Measurements from ENCODE around the gene CDH12. TPM values are rescaled to one million over a fixed set of nuclear protein-coding genes. Genes with fewer than 3 reads are reported as not detected.

CDH12 gene
- total and polyA plus RNA-seq, 4 donors, result 0.02 to 0.33 (median 0.17) TPM; not detected in 1

DNA sequence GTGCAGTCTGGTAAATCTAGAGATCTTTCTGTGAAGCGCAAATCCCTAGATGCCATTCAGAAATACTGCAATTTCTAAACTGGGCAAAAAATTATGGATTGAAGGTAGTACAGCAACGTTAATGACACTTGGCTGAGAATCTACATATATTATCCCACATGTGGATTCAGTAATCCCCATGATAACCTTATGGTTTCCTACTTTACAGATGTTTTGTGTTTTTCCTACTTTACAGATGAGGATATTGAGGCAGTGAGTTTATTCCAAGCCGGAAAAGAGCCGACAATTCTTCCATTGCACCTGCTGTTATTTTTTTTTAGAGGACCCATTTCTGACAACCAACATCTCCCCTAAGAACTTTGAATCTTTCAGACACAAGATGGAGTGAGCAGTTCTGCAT is 796.5 kb downstream of the CDH12 start:
- H3K9ac ChIP-seq (ENCODE audit: low read depth in 1 of 2, low read length in 2 of 2), result no peak overlapping the region
- WGBS, result 80% methylated on average over 4 of the region's 4 CpGs

DNA sequence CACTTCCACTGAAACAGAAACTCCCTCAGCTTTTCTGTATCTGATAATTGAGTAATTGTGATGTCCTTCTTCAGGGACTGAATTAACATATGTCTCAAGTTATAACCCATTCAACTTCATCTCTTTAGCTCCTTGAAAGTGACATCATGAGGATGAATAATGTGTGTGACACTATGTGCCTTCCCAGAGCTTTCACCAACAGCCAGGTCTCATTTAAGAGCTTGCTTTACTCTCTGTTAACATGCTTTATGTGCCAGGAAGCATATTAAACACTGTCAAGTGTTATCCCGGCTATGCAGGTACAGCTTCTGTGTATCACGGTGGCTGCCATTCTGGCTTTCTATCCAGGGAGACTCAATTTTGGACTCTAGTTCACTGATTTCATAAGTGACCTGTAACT is 799.9 kb downstream of the CDH12 start:
- H3K4me1 ChIP-seq (ENCODE audit: control insufficient read depth in 4 of 4, insufficient read depth in 4 of 4, low read length in 3 of 4), result no peaks in the 10 kb centered on the region
- 79% methylated on average over 2 of the region's 2 CpGs for WGBS
- no peak for DNase-seq (ENCODE audit: low spot score)
- H3K9ac ChIP-seq (ENCODE audit: low read depth in 1 of 2, low read length in 2 of 2), result no peak overlapping the region
- no peak overlapping the region for H3K4me3 ChIP-seq (ENCODE audit: low read depth in 1 of 3, low read length in 3 of 3)
- peaks cover 0 to 4% (median 0%) of the 10 kb centered on the region in 4 donors for H3K27me3 ChIP-seq (ENCODE audit: control insufficient read depth in 4 of 4, insufficient read depth in 4 of 4, low read length in 3 of 4)
- TF ChIP-seq, protein P1, sequence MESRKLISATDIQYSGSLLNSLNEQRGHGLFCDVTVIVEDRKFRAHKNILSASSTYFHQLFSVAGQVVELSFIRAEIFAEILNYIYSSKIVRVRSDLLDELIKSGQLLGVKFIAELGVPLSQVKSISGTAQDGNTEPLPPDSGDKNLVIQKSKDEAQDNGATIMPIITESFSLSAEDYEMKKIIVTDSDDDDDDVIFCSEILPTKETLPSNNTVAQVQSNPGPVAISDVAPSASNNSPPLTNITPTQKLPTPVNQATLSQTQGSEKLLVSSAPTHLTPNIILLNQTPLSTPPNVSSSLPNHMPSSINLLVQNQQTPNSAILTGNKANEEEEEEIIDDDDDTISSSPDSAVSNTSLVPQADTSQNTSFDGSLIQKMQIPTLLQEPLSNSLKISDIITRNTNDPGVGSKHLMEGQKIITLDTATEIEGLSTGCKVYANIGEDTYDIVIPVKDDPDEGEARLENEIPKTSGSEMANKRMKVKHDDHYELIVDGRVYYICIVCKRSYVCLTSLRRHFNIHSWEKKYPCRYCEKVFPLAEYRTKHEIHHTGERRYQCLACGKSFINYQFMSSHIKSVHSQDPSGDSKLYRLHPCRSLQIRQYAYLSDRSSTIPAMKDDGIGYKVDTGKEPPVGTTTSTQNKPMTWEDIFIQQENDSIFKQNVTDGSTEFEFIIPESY (IDR thresholded peaks at IDR 0.05), result no peak
- no peak for TF ChIP-seq HNF4A (conservative IDR thresholded peaks at IDR 0.05)
- TF ChIP-seq TAF1 (conservative IDR thresholded peaks at IDR 0.05), result no peak
- TF ChIP-seq JUND (IDR thresholded peaks at IDR 0.05), result no peak
- TF ChIP-seq NR2F2 (IDR thresholded peaks at IDR 0.05), result no peak
- no peak for TF ChIP-seq FOXA1 (IDR thresholded peaks at IDR 0.05)
- no peak for TF ChIP-seq RXRA (IDR thresholded peaks at IDR 0.05)
- TF ChIP-seq EGR1 (IDR thresholded peaks at IDR 0.05; ENCODE audit: low read depth in 2 of 2), result no peak
- TF ChIP-seq, protein P2, sequence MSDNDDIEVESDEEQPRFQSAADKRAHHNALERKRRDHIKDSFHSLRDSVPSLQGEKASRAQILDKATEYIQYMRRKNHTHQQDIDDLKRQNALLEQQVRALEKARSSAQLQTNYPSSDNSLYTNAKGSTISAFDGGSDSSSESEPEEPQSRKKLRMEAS (IDR thresholded peaks at IDR 0.05), result no peak
- H3K9me3 ChIP-seq (ENCODE audit: control insufficient read depth in 4 of 4, low read length in 3 of 4), result no peaks in the 10 kb centered on the region
- no peak overlapping the region for H3K27ac ChIP-seq (ENCODE audit: low read depth in 1 of 2, low read length in 2 of 2)
- no peaks in the 10 kb centered on the region for H3K36me3 ChIP-seq (ENCODE audit: control insufficient read depth in 4 of 4, insufficient read depth in 3 of 4, low read depth in 1 of 4, low read length in 3 of 4)

More for the DNA sequence above, 796.5 kb downstream of the CDH12 start:
- no peak for DNase-seq (ENCODE audit: low spot score)
- Histone ChIP-seq H3K36me3 (ENCODE audit: control insufficient read depth in 4 of 4, insufficient read depth in 3 of 4, low read depth in 1 of 4, low read length in 3 of 4) (no peaks in the 10 kb centered on the region), H3K27me3 (ENCODE audit: control insufficient read depth in 4 of 4, insufficient read depth in 4 of 4, low read length in 3 of 4) (peaks cover 0 to 4% (median 0%) of the 10 kb centered on the region in 4 donors), H3K27ac (ENCODE audit: low read depth in 1 of 2, low read length in 2 of 2) (no peak overlapping the region), H3K4me1 (ENCODE audit: control insufficient read depth in 4 of 4, insufficient read depth in 4 of 4, low read length in 3 of 4) (no peaks in the 10 kb centered on the region), H3K4me3 (ENCODE audit: low read depth in 1 of 3, low read length in 3 of 3) (no peak overlapping the region), H3K9me3 (ENCODE audit: control insufficient read depth in 4 of 4, low read length in 3 of 4) (no peaks in the 10 kb centered on the region)
- TF ChIP-seq RAD21 (IDR thresholded peaks at IDR 0.05), result no peak
- TF ChIP-seq, protein P3, sequence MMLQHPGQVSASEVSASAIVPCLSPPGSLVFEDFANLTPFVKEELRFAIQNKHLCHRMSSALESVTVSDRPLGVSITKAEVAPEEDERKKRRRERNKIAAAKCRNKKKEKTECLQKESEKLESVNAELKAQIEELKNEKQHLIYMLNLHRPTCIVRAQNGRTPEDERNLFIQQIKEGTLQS (IDR thresholded peaks at IDR 0.05), result no peak
- TF ChIP-seq HNF4G (IDR thresholded peaks at IDR 0.05), result no peak
- no peak for TF ChIP-seq HNF4A (conservative IDR thresholded peaks at IDR 0.05)
- TF ChIP-seq, protein P2 (IDR thresholded peaks at IDR 0.05), result no peak
- TF ChIP-seq GABPA (IDR thresholded peaks at IDR 0.05 in 1 of 2, conservative IDR thresholded peaks at IDR 0.05 in 1 of 2), result no peak
- TF ChIP-seq RXRA (IDR thresholded peaks at IDR 0.05), result no peak
- no peak for TF ChIP-seq EGR1 (IDR thresholded peaks at IDR 0.05; ENCODE audit: low read depth in 2 of 2)
- TF ChIP-seq JUND (IDR thresholded peaks at IDR 0.05), result no peak
- TF ChIP-seq YY1 (IDR thresholded peaks at IDR 0.05), result no peak

DNA sequence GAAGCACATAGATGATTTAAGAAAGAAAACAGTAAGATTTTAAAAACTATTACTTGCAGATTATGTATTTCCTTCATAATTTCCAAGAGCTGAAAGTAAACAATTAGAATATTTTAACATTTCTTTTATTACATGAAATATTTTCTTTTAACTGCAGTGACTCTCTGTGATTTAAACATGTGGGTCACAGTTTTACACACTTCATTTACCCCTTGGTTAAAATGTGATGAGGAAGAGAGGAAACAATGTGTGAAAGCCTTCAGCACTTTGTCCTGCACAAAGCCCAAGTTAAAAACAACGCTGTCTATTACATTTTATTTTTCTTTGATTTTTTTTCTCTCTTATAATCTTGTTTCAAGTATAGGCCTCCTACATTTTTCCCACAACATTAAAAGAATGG is 801.3 kb downstream of the CDH12 start:
- Histone ChIP-seq H3K27ac (ENCODE audit: low read depth in 1 of 2, low read length in 2 of 2) (no peak overlapping the region), H3K9me3 (ENCODE audit: control insufficient read depth in 4 of 4, low read length in 3 of 4) (no peaks in the 10 kb centered on the region), H3K4me1 (ENCODE audit: control insufficient read depth in 4 of 4, insufficient read depth in 4 of 4, low read length in 3 of 4) (no peaks in the 10 kb centered on the region), H3K27me3 (ENCODE audit: control insufficient read depth in 4 of 4, insufficient read depth in 4 of 4, low read length in 3 of 4) (peaks cover 0 to 4% (median 1%) of the 10 kb centered on the region in 4 donors), H3K36me3 (ENCODE audit: control insufficient read depth in 4 of 4, insufficient read depth in 3 of 4, low read depth in 1 of 4, low read length in 3 of 4) (no peaks in the 10 kb centered on the region), H3K9ac (ENCODE audit: low read depth in 1 of 2, low read length in 2 of 2) (no peak overlapping the region), H3K4me3 (ENCODE audit: low read depth in 1 of 3, low read length in 3 of 3) (no peak overlapping the region)
- 66% methylated on average over 1 of the region's 1 CpG for WGBS
- TF ChIP-seq TAF1 (conservative IDR thresholded peaks at IDR 0.05) (no peak), EGR1 (IDR thresholded peaks at IDR 0.05; ENCODE audit: low read depth in 2 of 2) (no peak), RAD21 (IDR thresholded peaks at IDR 0.05) (no peak), FOXA1 (IDR thresholded peaks at IDR 0.05) (no peak), SP1 (IDR thresholded peaks at IDR 0.05) (no peak), NR2F2 (IDR thresholded peaks at IDR 0.05) (no peak)
- TF ChIP-seq, protein P2 (IDR thresholded peaks at IDR 0.05), result no peak
- TF ChIP-seq, protein P3 (IDR thresholded peaks at IDR 0.05), result no peak
- TF ChIP-seq, protein P1 (IDR thresholded peaks at IDR 0.05), result no peak
- no peak for DNase-seq (ENCODE audit: low spot score)
